ENCODE measurements around the gene SLC25A1. TPM values are rescaled to one million over a fixed set of nuclear protein-coding genes. Genes with fewer than 3 reads are reported as not detected.
A peak's percentile ranks its signal among the peaks of the same experiment; 100 is the strongest.

The SLC25A1 gene
- total RNA-seq, 1 donor from 2014 or later: 63.0 TPM

GRCh38 chr22:19213001-19213400 is 34.5 kb upstream of the SLC25A1 start:
- no peak overlapping the region for H3K27ac ChIP-seq
- no peak for ATAC-seq
- no peak for TF ChIP-seq CTCF (IDR thresholded peaks at IDR 0.05)
- intact Hi-C loops (cut with DNase I): no loop called here
- no peaks in the 10 kb centered on the region for H3K9me3 ChIP-seq
- no peaks in the 10 kb centered on the region for H3K4me1 ChIP-seq
- no peaks in the 10 kb centered on the region for H3K36me3 ChIP-seq
- H3K4me3 ChIP-seq: no peak overlapping the region
- DNase-seq: no peak
- H3K27me3 ChIP-seq: no peaks in the 10 kb centered on the region

- DNase-seq (no peak), ATAC-seq (no peak)
- no peaks in the 10 kb centered on the region for H3K4me1 ChIP-seq
- H3K27ac ChIP-seq: no peak overlapping the region
- H3K9me3 ChIP-seq: no peaks in the 10 kb centered on the region
- TF ChIP-seq CTCF (IDR thresholded peaks at IDR 0.05): no peak
- intact Hi-C loops (cut with DNase I): no loop called here
- H3K4me3 ChIP-seq: no peak overlapping the region
- no peaks in the 10 kb centered on the region for H3K27me3 ChIP-seq
- no peaks in the 10 kb centered on the region for H3K36me3 ChIP-seq
Observed at GRCh38 chr22:19212302-19212870, 33.9 kb upstream of the SLC25A1 start.

GRCh38 chr22:19210188-19210587 is 31.7 kb upstream of the SLC25A1 start:
- intact Hi-C loops (cut with DNase I): no loop called here
- H3K36me3 ChIP-seq: no peaks in the 10 kb centered on the region
- ATAC-seq (no peak), DNase-seq (peak; percentile 40)
- no peaks in the 10 kb centered on the region for H3K9me3 ChIP-seq
- H3K27ac ChIP-seq: no peak overlapping the region
- H3K4me1 ChIP-seq: no peaks in the 10 kb centered on the region
- no peaks in the 10 kb centered on the region for H3K27me3 ChIP-seq
- TF ChIP-seq CTCF (IDR thresholded peaks at IDR 0.05): no peak
- no peak overlapping the region for H3K4me3 ChIP-seq

DNA sequence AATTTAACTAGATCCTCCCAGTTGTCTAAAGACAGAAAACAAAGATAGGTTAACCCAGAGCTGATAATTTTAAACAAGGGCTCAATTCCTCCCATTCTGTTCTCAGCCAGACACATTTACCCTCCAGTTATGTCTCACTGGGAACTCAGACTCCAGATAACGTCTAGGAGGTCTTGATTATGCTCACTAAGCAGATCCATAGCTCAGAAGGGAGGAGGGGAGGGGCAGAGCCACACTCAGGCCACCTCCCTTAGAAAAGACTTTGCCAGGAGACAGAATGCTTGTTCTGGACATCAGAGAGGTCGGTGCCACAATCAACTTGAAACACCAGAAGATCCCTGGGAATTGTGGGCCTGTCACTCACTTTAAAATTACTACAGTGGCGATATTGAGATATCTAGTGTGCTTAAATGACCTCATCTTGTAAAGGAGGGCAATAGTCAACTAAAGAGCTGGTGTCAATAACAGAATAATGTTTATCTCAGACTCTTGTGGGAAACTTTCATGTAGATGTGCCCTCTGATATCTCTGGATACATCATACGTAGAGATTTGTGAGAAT is 29.8 kb upstream of the SLC25A1 start:
- H3K9me3 ChIP-seq: no peaks in the 10 kb centered on the region
- H3K36me3 ChIP-seq: no peaks in the 10 kb centered on the region
- no peak for TF ChIP-seq CTCF (IDR thresholded peaks at IDR 0.05)
- intact Hi-C loops (cut with DNase I): no loop called here
- no peak overlapping the region for H3K4me3 ChIP-seq
- no peaks in the 10 kb centered on the region for H3K4me1 ChIP-seq
- DNase-seq (no peak), ATAC-seq (no peak)
- no peak overlapping the region for H3K27ac ChIP-seq
- H3K27me3 ChIP-seq: no peaks in the 10 kb centered on the region

GRCh38 chr22:19207884-19208283 is 29.3 kb upstream of the SLC25A1 start:
- Histone ChIP-seq H3K9me3 (no peaks in the 10 kb centered on the region), H3K27ac (no peak overlapping the region), H3K4me3 (no peak overlapping the region), H3K27me3 (no peaks in the 10 kb centered on the region), H3K36me3 (no peaks in the 10 kb centered on the region), H3K4me1 (no peaks in the 10 kb centered on the region)
- DNase-seq: peak; percentile 2
- intact Hi-C loops (cut with DNase I): no loop called here
- no peak for TF ChIP-seq CTCF (IDR thresholded peaks at IDR 0.05)
- no peak for ATAC-seq

- DNase-seq: peak; percentile 11
- Histone ChIP-seq H3K27me3 (no peaks in the 10 kb centered on the region), H3K4me1 (no peaks in the 10 kb centered on the region), H3K9me3 (no peaks in the 10 kb centered on the region), H3K27ac (no peak overlapping the region), H3K36me3 (no peaks in the 10 kb centered on the region), H3K4me3 (no peak overlapping the region)
- TF ChIP-seq CTCF (IDR thresholded peaks at IDR 0.05): no peak
- ATAC-seq: no peak
- intact Hi-C loops (cut with DNase I): no loop called here
Observed at GRCh38 chr22:19207401-19207808, 28.9 kb upstream of the SLC25A1 start.
